OCI-LY1 (cell line): ENCODE measurements around the gene NLE1.

Experiments used
- H2AFZ ChIP-seq: fragments of 200-600 bp; sonication (generic), shearing (Covaris generic); 2 replicates; pipeline ENCODE4 v1.6.0; 2014; ENCODE audit warnings: antibody characterized with exemption, mild to moderate bottlenecking, low read length
- H3F3A ChIP-seq: fragments of 200-600 bp; sonication (generic), shearing (Covaris generic); 2 replicates; pipeline ENCODE4 v1.6.0; 2014; ENCODE audit warnings: mild to moderate bottlenecking, antibody characterized with exemption, low read length, moderate library complexity; ENCODE audit not compliant: insufficient read depth
- H3K27ac ChIP-seq: fragments of 200-600 bp; sonication (generic); 2 replicates; pipeline ENCODE4 v1.5.1; 2014; ENCODE audit warnings: low read length, mixed run types, mild to moderate bottlenecking, low read depth; ENCODE audit not compliant: poor library complexity, severe bottlenecking
- H3K27me3 ChIP-seq: fragments of 200-600 bp; sonication (generic); 2 replicates; pipeline ENCODE4 v1.6.0; 2014; ENCODE audit warnings: antibody characterized with exemption, mild to moderate bottlenecking, low read length, moderate library complexity; ENCODE audit not compliant: insufficient read depth
- H3K36me3 ChIP-seq: fragments of 200-600 bp; sonication (generic); 2 replicates; pipeline ENCODE4 v1.6.1; 2014; ENCODE audit warnings: mild to moderate bottlenecking, antibody characterized with exemption, low read length, moderate library complexity, mixed read lengths; ENCODE audit not compliant: insufficient read depth
- H3K4me1 ChIP-seq: fragments of 200-600 bp; sonication (generic); 2 replicates; pipeline ENCODE4 v1.5.1; 2014; ENCODE audit warnings: mild to moderate bottlenecking, low read length, moderate library complexity; ENCODE audit not compliant: insufficient read depth, severe bottlenecking
- H3K4me2 ChIP-seq: fragments of 200-600 bp; sonication (generic), shearing (Covaris generic); 2 replicates; pipeline ENCODE4 v1.6.1; 2014; ENCODE audit warnings: low read length
- H3K4me3 ChIP-seq: fragments of 200-600 bp; sonication (generic); 2 replicates; pipeline ENCODE4 v1.5.1; 2014; ENCODE audit warnings: low read length, low read depth, mild to moderate bottlenecking, mixed read lengths; ENCODE audit not compliant: poor library complexity, severe bottlenecking
- H3K79me2 ChIP-seq: fragments of 200-600 bp; shearing (Covaris generic); 2 replicates; pipeline ENCODE4 v1.6.1; 2016; ENCODE audit warnings: mixed run types, low read length, mixed read lengths; ENCODE audit not compliant: insufficient read depth
- H3K9ac ChIP-seq: fragments of 200-600 bp; sonication (generic), shearing (Covaris generic); 2 replicates; pipeline ENCODE4 v1.6.1; 2014; ENCODE audit warnings: mild to moderate bottlenecking, low read length, mixed read lengths
- H3K9me2 ChIP-seq: fragments of 200-600 bp; sonication (generic), shearing (Covaris generic); 2 replicates; pipeline ENCODE4 v1.6.1; 2014; ENCODE audit warnings: low read depth, mild to moderate bottlenecking, low read length, mixed read lengths
- H3K9me3 ChIP-seq: fragments of 200-600 bp; shearing (Covaris generic); 2 replicates; pipeline ENCODE4 v1.6.1; 2014; ENCODE audit warnings: low read length, mixed read lengths
- H4K20me1 ChIP-seq: fragments of 200-600 bp; sonication (generic), shearing (Covaris generic); 2 replicates; pipeline ENCODE4 v1.6.0; 2016; ENCODE audit warnings: mild to moderate bottlenecking, low read length; ENCODE audit not compliant: insufficient read depth
- CTCF ChIP-seq: fragments of 200-600 bp; sonication (generic), shearing (Covaris generic); IDR thresholded peaks from 2 replicates; pipeline ENCODE4 v1.5.1; 2017; ENCODE audit warnings: mild to moderate bottlenecking, antibody characterized with exemption, low read length, moderate library complexity, mixed read lengths
- EZH2 ChIP-seq: fragments of 200-600 bp; sonication (generic), shearing (Covaris generic); IDR thresholded peaks from 2 replicates; pipeline ENCODE4 v1.8.0; 2017; ENCODE audit warnings: borderline replicate concordance, mixed run types, mild to moderate bottlenecking, antibody characterized with exemption, low read length, moderate library complexity, mixed read lengths

Gene NLE1

GRCh38 chr17:35160354-35161201, 18.5 kb upstream of the NLE1 start:
- no peak overlapping the region for H3K27ac ChIP-seq
- peaks cover 4% of the 10 kb centered on the region; the same call in 1 of the 2 replicates for H3K27me3 ChIP-seq
- H3F3A ChIP-seq = no peaks in the 10 kb centered on the region
- no peak for TF ChIP-seq EZH2
- no peak for TF ChIP-seq CTCF
- no peaks in the 10 kb centered on the region for H3K79me2 ChIP-seq
- no peaks in the 10 kb centered on the region for H3K36me3 ChIP-seq
- H3K4me3 ChIP-seq = no peak overlapping the region
- H3K9me3 ChIP-seq = no peaks in the 10 kb centered on the region
- no peak overlapping the region for H3K4me2 ChIP-seq
- no peaks in the 10 kb centered on the region for H3K9me2 ChIP-seq
- H2AFZ ChIP-seq = no peak overlapping the region
- H4K20me1 ChIP-seq = no peaks in the 10 kb centered on the region
- no peaks in the 10 kb centered on the region for H3K4me1 ChIP-seq
- no peak overlapping the region for H3K9ac ChIP-seq

- H3K9ac ChIP-seq = no peak overlapping the region
Measured at GRCh38 chr17:35159940-35160339, 17.8 kb upstream of the NLE1 start.

GRCh38 chr17:35155246-35155645, 13.1 kb upstream of the NLE1 start:
- H3K27ac ChIP-seq = no peak overlapping the region
- H3K9me2 ChIP-seq = no peaks in the 10 kb centered on the region
- H3F3A ChIP-seq = no peaks in the 10 kb centered on the region
- H2AFZ ChIP-seq = no peak overlapping the region
- H3K36me3 ChIP-seq = no peaks in the 10 kb centered on the region
- no peaks in the 10 kb centered on the region for H3K9me3 ChIP-seq
- no peak overlapping the region for H3K4me2 ChIP-seq
- no peak for TF ChIP-seq EZH2
- TF ChIP-seq CTCF = no peak
- H3K79me2 ChIP-seq = no peaks in the 10 kb centered on the region
- no peaks in the 10 kb centered on the region for H3K4me1 ChIP-seq
- H3K9ac ChIP-seq = no peak overlapping the region
- H3K4me3 ChIP-seq = no peak overlapping the region
- H3K27me3 ChIP-seq = no peaks in the 10 kb centered on the region
- H4K20me1 ChIP-seq = no peaks in the 10 kb centered on the region

More at GRCh38 chr17:35159940-35160339, 17.8 kb upstream of the NLE1 start:
- no peak for TF ChIP-seq CTCF
- no peaks in the 10 kb centered on the region for H3F3A ChIP-seq
- H3K9me2 ChIP-seq = no peaks in the 10 kb centered on the region
- H3K9me3 ChIP-seq = no peaks in the 10 kb centered on the region
- no peaks in the 10 kb centered on the region for H3K79me2 ChIP-seq
- H3K4me3 ChIP-seq = no peak overlapping the region
- H3K4me2 ChIP-seq = no peak overlapping the region
- H3K4me1 ChIP-seq = no peaks in the 10 kb centered on the region
- no peaks in the 10 kb centered on the region for H3K36me3 ChIP-seq
- peaks cover 4% of the 10 kb centered on the region; the same call in 1 of the 2 replicates for H3K27me3 ChIP-seq
- no peaks in the 10 kb centered on the region for H4K20me1 ChIP-seq
- no peak overlapping the region for H2AFZ ChIP-seq
- no peak overlapping the region for H3K27ac ChIP-seq
